ENCODE measurements around the gene DIAPH3.
"Not testable (repeated sequence)": the region's sequence is repeated elsewhere in the genome, so short reads cannot be mapped to it uniquely, and the experiment has no call there.

The DIAPH3 gene

DNA sequence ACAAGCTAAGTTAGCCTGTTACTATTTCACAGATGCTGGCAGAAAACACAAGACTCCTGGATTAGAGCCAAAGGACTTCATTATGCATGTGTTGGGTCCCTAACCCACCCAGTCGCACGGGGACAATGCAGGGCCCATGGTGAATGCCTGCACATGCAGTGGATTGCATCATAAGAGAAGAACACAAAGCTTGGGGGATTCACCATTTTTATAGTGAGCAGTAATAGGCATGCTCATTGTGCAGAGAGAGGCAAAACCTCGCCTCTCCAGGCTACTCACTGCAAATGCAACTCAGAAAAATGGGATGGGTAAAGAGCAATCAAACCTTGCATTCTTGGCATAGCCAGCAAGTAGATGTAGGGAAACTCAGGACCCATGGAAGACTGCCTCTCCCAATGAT lies 115.8 kb downstream of the DIAPH3 start:
- Histone ChIP-seq H3K4me2 (ENCODE audit: low read length) (no peak overlapping the region), H3K27ac (ENCODE audit: low read length) (no peak overlapping the region), H3K36me3 (replicated peaks; ENCODE audit: low read depth, low read length) (no peaks in the 10 kb centered on the region), H3K4me1 (ENCODE audit: low read length) (no peaks in the 10 kb centered on the region), H3K9ac (ENCODE audit: low read length) (no peak overlapping the region), H4K20me1 (ENCODE audit: insufficient read depth, low read length) (no peaks in the 10 kb centered on the region), H2AFZ (ENCODE audit: low read depth, low read length) (no peak overlapping the region), H3K9me3 (ENCODE audit: insufficient read depth, low read length) (no peaks in the 10 kb centered on the region), H3K27me3 (ENCODE audit: low read depth, low read length) (no peaks in the 10 kb centered on the region), H3K79me2 (ENCODE audit: low read length) (no peaks in the 10 kb centered on the region), H3K4me3 (ENCODE audit: low read length) (no peak overlapping the region)
- TF ChIP-seq EZH2phosphoT487 (IDR thresholded peaks at IDR 0.05; ENCODE audit: low read depth): no peak
- TF ChIP-seq, protein P1, sequence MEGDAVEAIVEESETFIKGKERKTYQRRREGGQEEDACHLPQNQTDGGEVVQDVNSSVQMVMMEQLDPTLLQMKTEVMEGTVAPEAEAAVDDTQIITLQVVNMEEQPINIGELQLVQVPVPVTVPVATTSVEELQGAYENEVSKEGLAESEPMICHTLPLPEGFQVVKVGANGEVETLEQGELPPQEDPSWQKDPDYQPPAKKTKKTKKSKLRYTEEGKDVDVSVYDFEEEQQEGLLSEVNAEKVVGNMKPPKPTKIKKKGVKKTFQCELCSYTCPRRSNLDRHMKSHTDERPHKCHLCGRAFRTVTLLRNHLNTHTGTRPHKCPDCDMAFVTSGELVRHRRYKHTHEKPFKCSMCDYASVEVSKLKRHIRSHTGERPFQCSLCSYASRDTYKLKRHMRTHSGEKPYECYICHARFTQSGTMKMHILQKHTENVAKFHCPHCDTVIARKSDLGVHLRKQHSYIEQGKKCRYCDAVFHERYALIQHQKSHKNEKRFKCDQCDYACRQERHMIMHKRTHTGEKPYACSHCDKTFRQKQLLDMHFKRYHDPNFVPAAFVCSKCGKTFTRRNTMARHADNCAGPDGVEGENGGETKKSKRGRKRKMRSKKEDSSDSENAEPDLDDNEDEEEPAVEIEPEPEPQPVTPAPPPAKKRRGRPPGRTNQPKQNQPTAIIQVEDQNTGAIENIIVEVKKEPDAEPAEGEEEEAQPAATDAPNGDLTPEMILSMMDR (IDR thresholded peaks at IDR 0.05; ENCODE audit: low read depth, low read length): no peak

DNA sequence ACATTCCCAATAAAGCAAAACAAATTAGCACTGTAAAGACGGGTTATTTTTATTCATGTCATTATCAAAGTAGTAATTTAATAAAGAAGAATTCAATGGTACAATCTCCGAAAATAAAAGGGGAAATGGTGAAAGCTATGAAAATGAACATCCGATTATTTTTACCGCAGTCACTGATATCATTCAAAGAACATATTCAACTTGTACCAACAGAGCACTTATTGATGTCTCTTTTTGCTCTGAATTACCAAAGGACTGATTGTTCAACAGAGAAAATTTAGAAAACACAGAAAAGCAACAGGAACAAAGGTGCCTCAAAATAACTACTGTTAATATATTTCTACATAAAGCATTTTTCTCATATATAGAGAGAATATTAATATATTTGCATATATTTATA lies 119.4 kb downstream of the DIAPH3 start:
- no peaks in the 10 kb centered on the region for H3K36me3 ChIP-seq (replicated peaks; ENCODE audit: low read depth, low read length)
- no peaks in the 10 kb centered on the region for H3K9me3 ChIP-seq (ENCODE audit: insufficient read depth, low read length)
- no peaks in the 10 kb centered on the region for H4K20me1 ChIP-seq (ENCODE audit: insufficient read depth, low read length)
- H3K4me1 ChIP-seq (ENCODE audit: low read length): no peaks in the 10 kb centered on the region
- H2AFZ ChIP-seq (ENCODE audit: low read depth, low read length): no peak overlapping the region
- H3K9ac ChIP-seq (ENCODE audit: low read length): no peak overlapping the region
- H3K4me2 ChIP-seq (ENCODE audit: low read length): no peak overlapping the region
- H3K79me2 ChIP-seq (ENCODE audit: low read length): no peaks in the 10 kb centered on the region
- TF ChIP-seq, protein P1 (IDR thresholded peaks at IDR 0.05; ENCODE audit: low read depth, low read length): no peak
- TF ChIP-seq EZH2phosphoT487 (IDR thresholded peaks at IDR 0.05; ENCODE audit: low read depth): no peak
- H3K27ac ChIP-seq (ENCODE audit: low read length): no peak overlapping the region
- no peaks in the 10 kb centered on the region for H3K27me3 ChIP-seq (ENCODE audit: low read depth, low read length)
- H3K4me3 ChIP-seq (ENCODE audit: low read length): no peak overlapping the region

DNA sequence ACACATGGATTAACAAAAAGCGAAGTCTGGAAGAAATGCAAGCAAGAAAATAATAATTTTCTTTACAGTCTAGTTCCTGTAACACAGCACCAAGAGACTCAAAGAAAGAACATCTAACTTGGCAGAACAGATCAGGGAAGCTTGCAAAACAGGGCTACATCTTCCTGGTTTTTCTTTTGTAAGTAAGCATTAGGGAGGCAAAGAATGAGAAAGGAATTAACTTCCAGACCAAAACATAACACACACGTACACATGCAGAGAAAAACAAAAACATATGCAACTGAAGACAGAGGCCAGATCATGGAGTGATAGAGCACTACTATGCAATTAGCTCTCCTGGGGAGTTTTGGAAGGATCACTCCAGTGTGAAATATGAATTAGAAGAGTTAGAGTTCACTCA lies 120.5 kb downstream of the DIAPH3 start:
- Histone ChIP-seq H3K4me1 (ENCODE audit: low read length) (no peaks in the 10 kb centered on the region), H3K27ac (ENCODE audit: low read length) (no peak overlapping the region), H4K20me1 (ENCODE audit: insufficient read depth, low read length) (no peaks in the 10 kb centered on the region), H3K4me3 (ENCODE audit: low read length) (no peak overlapping the region), H3K27me3 (ENCODE audit: low read depth, low read length) (no peaks in the 10 kb centered on the region), H3K4me2 (ENCODE audit: low read length) (no peak overlapping the region), H3K79me2 (ENCODE audit: low read length) (no peaks in the 10 kb centered on the region), H2AFZ (ENCODE audit: low read depth, low read length) (no peak overlapping the region), H3K36me3 (replicated peaks; ENCODE audit: low read depth, low read length) (no peaks in the 10 kb centered on the region), H3K9me3 (ENCODE audit: insufficient read depth, low read length) (no peaks in the 10 kb centered on the region), H3K9ac (ENCODE audit: low read length) (no peak overlapping the region)
- TF ChIP-seq, protein P1 (IDR thresholded peaks at IDR 0.05; ENCODE audit: low read depth, low read length): no peak
- no peak for TF ChIP-seq EZH2phosphoT487 (IDR thresholded peaks at IDR 0.05; ENCODE audit: low read depth)

DNA sequence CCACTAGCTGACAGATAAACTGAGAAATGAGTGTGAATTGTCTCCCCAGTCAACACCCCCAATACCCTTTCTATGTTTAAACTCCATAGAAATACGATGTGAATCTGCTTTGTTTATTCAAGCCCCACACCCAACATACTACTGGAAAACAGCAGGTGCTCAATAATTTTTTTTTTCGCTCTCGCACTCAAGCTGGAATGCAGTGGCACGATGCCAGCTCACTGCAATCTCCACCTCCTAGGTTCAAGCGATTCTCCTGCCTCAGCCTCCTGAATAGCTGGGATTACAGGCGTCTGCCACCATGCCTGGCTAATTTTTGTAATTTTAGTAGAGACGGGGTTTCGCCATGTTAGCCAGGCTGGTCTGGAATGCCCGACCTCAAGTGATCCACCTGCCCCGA lies 123.1 kb downstream of the DIAPH3 start:
- H3K4me1 ChIP-seq (ENCODE audit: low read length); H3K9me3 ChIP-seq (ENCODE audit: insufficient read depth, low read length); H3K4me2 ChIP-seq (ENCODE audit: low read length): not testable (repeated sequence)

DNA sequence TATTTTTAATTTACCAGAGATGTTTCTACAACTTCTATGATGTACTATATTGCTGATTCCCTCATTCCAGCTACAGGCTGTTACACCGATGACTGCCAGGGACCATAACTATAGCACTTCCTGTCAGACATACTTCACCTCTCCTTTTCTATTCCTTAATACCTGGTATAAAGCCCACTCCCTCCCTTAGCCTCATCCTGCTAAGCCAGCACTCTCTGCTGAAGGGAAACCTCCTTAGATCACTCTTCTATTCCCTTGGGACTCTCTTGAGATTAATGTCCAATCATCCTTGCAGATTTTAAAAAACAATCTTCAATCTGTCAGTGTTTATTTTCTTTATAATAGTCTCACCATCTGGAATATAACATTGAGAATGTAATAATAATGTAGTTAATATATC lies 127.9 kb downstream of the DIAPH3 start:
- Histone ChIP-seq H4K20me1 (ENCODE audit: insufficient read depth, low read length) (no peaks in the 10 kb centered on the region), H3K9me3 (ENCODE audit: insufficient read depth, low read length) (no peaks in the 10 kb centered on the region), H3K27ac (ENCODE audit: low read length) (no peak overlapping the region), H3K9ac (ENCODE audit: low read length) (no peak overlapping the region), H2AFZ (ENCODE audit: low read depth, low read length) (no peak overlapping the region), H3K36me3 (replicated peaks; ENCODE audit: low read depth, low read length) (peaks cover 1% of the 10 kb centered on the region), H3K4me3 (ENCODE audit: low read length) (no peak overlapping the region), H3K79me2 (ENCODE audit: low read length) (no peaks in the 10 kb centered on the region), H3K4me2 (ENCODE audit: low read length) (no peak overlapping the region), H3K27me3 (ENCODE audit: low read depth, low read length) (no peaks in the 10 kb centered on the region), H3K4me1 (ENCODE audit: low read length) (no peaks in the 10 kb centered on the region)
- TF ChIP-seq, protein P1 (IDR thresholded peaks at IDR 0.05; ENCODE audit: low read depth, low read length): no peak
- no peak for TF ChIP-seq EZH2phosphoT487 (IDR thresholded peaks at IDR 0.05; ENCODE audit: low read depth)

More for the DNA sequence above, 123.1 kb downstream of the DIAPH3 start:
- not testable (repeated sequence) for H4K20me1 ChIP-seq (ENCODE audit: insufficient read depth, low read length); H3K9ac ChIP-seq (ENCODE audit: low read length); H3K27ac ChIP-seq (ENCODE audit: low read length); H3K79me2 ChIP-seq (ENCODE audit: low read length); H3K36me3 ChIP-seq (replicated peaks; ENCODE audit: low read depth, low read length); H2AFZ ChIP-seq (ENCODE audit: low read depth, low read length); H3K27me3 ChIP-seq (ENCODE audit: low read depth, low read length); H3K4me3 ChIP-seq (ENCODE audit: low read length)

Measured in OCI-LY3 (cell line).